Amygdala (tissue), 56 donors: ENCODE measurements around the gene CFAP77.

Experiments used
- DNase-seq, 56 donors: peaks; one replicate each; lab custom pipeline; 2025; lab: John Stamatoyannopoulos, UW

CFAP77 gene

GRCh38 chr9:132447346-132447745 is 37.3 kb downstream of the CFAP77 start:
- no peak for DNase-seq

- no peak for DNase-seq
Measured at GRCh38 chr9:132447902-132448301, 37.9 kb downstream of the CFAP77 start.

GRCh38 chr9:132451276-132451675 is 41.3 kb downstream of the CFAP77 start:
- DNase-seq, result no peak

- DNase-seq, result no peak
Measured at GRCh38 chr9:132456241-132456640, 46.2 kb downstream of the CFAP77 start.

- no peak for DNase-seq
Measured at GRCh38 chr9:132457504-132458236, 47.7 kb downstream of the CFAP77 start.

- DNase-seq, result no peak
Measured at GRCh38 chr9:132458432-132458831, 48.4 kb downstream of the CFAP77 start.

GRCh38 chr9:132459661-132460060 is 49.6 kb downstream of the CFAP77 start:
- no peak for DNase-seq

GRCh38 chr9:132460240-132460639 is 50.2 kb downstream of the CFAP77 start:
- DNase-seq, result no peak

- no peak for DNase-seq
Measured at GRCh38 chr9:132461281-132461896, 51.4 kb downstream of the CFAP77 start.

- DNase-seq, result no peak
Measured at GRCh38 chr9:132461971-132462370, 52.0 kb downstream of the CFAP77 start.

- no peak for DNase-seq
Measured at GRCh38 chr9:132464547-132464946, 54.5 kb downstream of the CFAP77 start.

- no peak for DNase-seq
Measured at GRCh38 chr9:132465131-132465635, 55.2 kb downstream of the CFAP77 start.

- DNase-seq, result no peak
Measured at GRCh38 chr9:132472199-132472598, 62.2 kb downstream of the CFAP77 start.

- DNase-seq, result no peak
Measured at GRCh38 chr9:132472599-132472998, 62.6 kb downstream of the CFAP77 start.

GRCh38 chr9:132474253-132474652 is 64.2 kb downstream of the CFAP77 start:
- no peak for DNase-seq

GRCh38 chr9:132478353-132479050 is 68.5 kb downstream of the CFAP77 start:
- no peak for DNase-seq

GRCh38 chr9:132479733-132480132 is 69.7 kb downstream of the CFAP77 start:
- no peak for DNase-seq

GRCh38 chr9:132481053-132481849 is 71.2 kb downstream of the CFAP77 start:
- no peak for DNase-seq

- DNase-seq, result no peak
Measured at GRCh38 chr9:132482196-132482813, 72.3 kb downstream of the CFAP77 start.

GRCh38 chr9:132485393-132485792 is 75.4 kb downstream of the CFAP77 start:
- no peak for DNase-seq
